GM19452 (cell line): Measurements from ENCODE around the gene LRRC8B.
"Not testable (repeated sequence)": the region's sequence is repeated elsewhere in the genome, so short reads cannot be mapped to it uniquely, and the experiment has no call there.

ENCODE experiments used
- ATAC-seq: cut with Tn5 transposase; IDR thresholded peaks from one replicate; pipeline ENCODE4 v1.9.1; 2021; ENCODE audit not compliant: unreplicated experiment

Gene LRRC8B

GRCh38 chr1:89523572-89524368 is 859 bp upstream of the LRRC8B start:
- ATAC-seq = peak; percentile 29

DNA sequence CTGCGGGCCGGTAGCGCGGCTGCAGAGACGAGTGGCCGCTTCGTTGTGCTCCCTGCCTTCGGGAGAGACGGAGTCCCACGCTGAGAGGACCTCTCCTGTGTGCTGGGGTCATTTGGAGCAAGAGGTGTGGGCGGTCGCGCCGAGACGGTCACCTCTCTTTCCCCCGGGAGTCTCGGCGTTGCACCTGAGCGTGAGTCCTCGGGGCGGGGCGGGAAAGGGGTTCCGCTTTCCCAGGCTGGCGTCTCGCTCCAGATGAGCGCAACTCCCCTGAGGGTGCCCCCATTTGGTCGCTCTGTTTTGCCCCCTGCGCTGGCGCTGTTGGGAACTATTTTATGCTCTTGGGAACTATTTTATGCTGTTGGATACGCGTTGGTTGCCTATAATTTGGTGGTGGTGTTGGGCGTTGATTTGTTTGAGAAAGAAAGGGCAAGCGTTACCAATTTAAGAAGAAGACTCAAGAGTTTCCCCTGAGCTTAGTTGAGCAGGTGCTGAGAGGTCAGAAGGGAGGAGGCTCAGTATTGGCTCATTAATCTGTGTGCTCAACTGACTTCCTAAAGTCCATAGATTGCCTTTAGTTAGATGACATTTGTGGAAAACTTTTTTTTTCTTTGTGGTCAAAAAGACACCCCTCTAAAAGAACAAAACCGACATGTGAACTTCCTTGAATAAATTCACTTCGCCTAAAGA is 683 bp downstream of the LRRC8B start:
- ATAC-seq = peak; percentile 36

DNA sequence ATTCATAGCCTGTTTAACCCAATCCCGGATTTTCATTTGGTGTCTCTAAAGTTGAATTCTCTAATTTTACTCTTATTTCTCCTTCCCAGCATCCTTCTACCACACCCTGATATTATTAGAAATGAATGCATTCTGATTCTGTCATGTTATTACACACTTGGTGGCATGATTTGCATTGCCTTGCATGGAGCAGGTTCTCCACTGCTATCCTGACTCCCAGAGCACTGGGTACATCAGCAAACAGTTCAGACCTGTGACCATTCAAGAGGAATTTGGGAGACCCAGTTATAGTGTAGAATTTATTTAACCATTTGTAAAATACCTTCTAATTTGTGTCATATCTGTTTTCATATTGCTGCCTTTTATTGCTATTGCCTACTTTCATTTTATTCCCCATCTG is 2.6 kb downstream of the LRRC8B start:
- no peak for ATAC-seq

DNA sequence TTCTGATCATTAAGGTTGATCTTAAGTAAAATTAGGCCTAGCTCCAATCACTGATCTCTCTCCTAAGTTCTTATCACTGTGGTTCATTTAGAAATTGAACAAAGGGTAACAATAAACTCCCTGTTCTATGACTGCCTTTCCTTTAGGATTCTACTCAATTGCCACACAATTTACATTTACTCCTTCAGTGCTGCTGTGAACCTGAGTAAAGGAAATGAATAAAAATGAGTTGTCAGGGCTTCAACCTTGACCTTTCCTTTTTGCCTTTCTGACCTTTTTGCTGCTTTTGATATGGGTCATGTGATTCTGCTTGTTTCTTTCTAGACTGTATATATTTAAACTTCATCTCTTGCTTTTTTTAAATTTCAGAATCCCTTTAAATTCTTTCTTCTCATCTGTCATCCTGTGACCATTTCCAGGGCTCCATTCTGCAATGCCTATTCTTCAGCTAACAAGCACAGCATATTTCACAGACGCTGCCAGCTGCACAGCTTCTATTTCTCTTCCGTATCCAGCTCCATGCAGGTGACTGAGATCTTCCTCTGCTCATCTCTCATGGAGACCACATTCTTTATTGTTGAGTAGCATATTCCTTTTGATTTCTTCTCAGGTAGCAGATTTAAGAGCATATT is 3.2 kb downstream of the LRRC8B start:
- no peak for ATAC-seq

DNA sequence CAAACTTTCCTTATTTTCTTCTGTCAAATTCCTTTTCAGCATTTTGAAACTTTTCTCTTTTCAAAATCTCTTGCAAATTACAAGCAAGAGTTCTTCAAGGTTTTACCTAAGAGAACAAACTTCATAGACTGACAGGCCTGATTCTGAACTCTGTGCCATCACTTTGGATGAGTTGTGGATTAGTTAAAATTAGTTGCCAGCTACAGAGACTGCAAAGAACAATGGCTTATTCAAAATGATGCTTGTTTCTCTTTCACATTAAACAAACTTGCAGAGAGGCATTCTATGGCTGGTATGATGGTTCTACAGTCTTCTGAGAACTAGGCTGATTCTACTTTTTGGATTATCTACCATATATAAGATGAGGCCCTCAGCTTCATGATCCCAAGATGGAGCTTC is 3.8 kb downstream of the LRRC8B start:
- no peak for ATAC-seq

DNA sequence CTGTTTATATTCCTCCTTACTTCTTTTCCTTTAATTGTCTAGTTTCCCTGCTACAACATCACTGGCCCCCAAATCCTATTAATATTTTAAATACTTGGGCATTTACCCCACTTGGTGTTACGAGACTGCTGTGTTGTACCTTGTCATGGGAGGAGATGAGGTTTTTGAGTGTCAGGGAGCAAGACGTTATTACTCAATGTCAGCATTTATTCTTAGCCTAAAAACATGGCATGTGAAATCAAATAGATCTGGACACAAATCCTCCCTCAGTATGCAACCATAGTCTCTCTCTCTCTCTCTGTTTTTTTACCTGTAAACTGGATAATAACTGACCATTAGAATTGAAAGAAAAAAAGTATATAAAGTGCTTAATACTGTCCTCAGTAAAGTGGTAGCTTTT is 4.6 kb downstream of the LRRC8B start:
- no peak for ATAC-seq

DNA sequence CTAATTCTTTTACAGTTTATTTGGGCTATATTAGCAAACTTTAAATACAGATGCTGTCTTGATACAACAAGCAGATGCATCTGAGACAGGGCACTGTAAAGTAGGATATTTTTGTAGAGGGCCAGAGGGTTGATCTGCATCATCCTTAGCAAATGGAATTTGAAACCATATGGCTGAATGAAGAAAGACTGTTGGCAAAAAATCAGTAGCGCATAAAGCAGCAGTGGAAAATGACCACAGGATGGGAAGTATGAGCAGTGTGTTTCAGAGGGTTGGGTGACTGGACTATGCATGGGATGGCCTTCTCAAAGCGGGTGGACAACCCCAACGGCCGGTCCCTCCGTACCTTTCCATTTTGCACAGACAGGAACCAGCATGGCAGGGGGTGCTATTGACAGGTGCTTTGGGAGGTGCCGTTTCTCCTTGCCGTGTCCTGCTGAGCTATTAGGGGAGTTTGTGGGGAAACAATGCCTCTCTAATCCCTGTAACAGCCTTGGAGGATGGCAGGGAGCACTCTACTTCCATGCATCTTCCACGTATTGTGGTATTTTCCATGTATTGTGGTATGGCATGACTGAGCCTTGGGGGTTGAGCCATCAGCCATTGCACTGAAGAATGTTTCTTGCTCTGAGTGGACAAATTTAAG is 5.9 kb downstream of the LRRC8B start:
- no peak for ATAC-seq

DNA sequence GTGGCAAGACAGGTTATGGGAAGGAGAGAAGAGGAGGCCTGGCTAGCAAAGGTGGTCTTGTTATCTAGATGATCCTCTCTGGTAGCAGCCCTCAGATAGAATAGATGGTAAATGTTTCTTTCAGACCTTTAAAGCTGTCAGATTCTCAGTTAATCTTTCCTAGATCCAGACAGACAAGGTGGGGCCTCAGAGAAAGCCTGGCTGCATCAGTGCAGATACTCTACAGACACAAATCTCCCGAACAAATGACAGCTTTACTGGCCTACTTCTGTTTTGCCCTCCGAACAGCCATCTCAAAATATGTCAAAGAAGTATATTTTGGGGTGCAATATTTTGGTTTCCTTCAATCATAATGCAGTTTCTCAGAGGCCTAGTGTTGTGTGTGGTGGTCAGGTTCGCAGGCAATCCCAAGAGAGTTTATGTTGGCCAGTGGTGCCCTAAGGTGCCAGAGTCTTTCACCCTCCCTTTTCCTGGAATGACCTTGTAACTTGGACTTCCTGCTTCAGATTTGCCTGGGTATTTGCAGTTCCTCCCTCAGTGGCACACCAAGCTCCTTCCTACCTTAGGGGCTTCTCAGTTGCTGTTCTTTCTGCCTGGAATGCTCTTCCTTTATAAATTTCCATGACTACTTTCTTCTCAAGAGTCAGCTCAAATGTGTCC is 7.0 kb downstream of the LRRC8B start:
- ATAC-seq = no peak

DNA sequence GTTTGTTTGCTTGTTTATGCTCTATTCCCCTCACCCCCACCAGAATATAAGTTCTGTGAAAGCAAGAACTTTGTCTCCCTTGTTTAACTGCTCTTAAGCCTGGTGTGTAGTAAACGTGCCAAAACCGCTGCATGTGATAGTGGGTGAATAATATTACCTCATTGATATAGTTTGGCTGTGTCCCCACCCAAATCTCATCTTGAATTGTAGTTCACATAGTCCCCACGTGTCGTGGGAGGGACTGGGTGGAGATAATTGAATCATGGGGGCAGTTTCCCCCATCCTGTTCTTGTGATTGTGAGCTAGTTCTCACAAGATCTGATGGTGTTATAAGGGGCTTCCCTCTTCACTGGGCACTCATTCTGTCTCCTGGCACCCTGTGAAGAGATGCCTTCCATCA is 7.6 kb downstream of the LRRC8B start:
- ATAC-seq = no peak

- no peak for ATAC-seq
Measured at GRCh38 chr1:89532866-89533265, 8.2 kb downstream of the LRRC8B start.

- no peak for ATAC-seq
Measured at GRCh38 chr1:89535537-89535936, 10.9 kb downstream of the LRRC8B start.

DNA sequence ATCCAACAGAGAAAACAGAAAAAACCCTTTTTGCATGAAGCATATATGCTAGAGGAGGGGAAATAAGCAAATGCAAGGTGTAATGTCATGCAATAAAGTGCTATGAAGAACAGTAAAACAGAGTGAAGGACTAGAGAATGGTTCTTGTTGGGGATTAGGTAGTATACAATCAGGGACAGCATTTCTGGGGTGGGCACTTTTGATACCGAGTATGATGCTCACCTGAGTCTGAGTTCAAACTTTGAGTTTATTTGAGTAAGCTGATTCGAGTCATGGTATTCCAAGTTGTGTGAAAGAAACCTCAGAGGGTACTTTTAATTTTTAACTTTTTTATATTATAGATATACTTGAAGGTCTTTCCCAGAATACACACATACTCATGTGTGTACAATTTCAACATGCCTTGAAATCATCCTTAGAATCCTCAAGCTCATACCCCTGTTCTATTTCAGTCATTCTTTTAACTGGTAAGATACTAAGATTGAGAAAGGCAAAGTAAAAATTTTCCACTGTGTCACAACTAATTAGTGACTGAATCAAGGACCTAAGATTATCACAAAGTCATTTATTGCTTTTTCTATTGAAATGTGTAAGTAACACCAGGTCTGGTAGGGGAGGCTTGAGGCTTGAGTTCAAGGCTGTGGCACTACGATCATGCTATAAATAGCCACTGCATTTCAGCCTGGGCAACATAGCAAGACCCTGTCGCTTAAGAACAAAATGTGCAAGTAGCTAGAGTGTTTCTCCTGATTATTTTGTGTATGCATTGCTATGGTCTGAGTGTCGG is 12.1 kb downstream of the LRRC8B start:
- no peak for ATAC-seq

DNA sequence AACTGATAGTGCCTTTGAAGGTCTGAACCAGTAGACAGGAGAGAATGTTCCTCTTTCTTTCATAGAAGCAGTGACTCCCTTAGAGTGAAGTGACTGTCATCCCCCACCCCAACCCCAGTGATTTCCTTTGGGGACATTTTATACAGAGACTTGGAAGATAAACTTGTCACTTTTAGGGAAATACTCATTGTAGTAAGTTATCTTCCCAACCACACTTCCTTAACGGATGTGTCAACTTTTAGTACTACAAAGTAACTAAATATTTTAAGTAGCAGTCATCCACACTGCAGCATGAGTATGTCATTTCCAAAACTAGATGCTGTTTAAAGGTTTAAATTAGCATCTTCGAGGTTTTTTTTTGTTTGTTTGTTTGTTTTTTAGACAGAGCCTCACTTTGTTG is 13.7 kb downstream of the LRRC8B start:
- ATAC-seq = no peak

DNA sequence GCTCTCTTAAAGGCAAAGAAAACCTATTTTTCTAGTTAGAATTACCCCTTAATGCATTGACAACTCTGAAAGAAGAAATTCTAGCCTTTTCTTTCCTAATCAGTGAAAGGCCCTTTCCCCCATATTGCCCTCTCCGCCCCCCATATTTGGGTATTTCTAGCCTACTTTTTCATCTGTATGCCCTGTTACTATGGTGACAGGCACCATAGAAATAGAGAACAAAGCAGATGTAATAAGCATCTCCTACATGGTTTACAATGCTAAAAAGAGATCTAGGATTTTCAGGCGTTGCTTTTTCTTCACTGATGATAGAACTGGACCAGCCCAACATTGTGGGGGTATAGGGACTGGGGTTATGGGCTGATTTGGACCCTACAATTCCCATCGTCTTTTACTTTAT is 14.5 kb downstream of the LRRC8B start:
- no peak for ATAC-seq

- no peak for ATAC-seq
Measured at GRCh38 chr1:89540406-89540970, 15.9 kb downstream of the LRRC8B start.

- no peak for ATAC-seq
Measured at GRCh38 chr1:89542345-89542744, 17.7 kb downstream of the LRRC8B start.

DNA sequence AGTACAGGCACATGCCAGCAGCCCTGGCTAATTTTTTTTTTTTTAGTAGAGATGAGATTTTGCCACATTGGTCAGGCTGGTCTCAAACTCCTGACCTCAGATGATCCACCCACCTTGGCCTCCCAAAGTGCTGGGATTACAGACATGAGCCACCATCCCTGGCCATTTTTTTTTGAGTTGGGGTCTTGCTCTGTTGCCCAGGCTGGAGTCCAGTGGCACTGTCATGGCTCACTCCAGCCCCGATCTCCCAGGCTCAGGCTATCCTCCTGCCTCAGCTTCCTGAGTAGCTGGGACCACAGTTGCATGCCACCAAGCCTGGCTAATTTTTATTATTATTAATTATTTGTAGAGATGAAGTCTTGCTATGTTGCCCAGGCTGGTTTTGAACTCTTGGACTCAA is 19.0 kb downstream of the LRRC8B start:
- not testable (repeated sequence) for ATAC-seq

GRCh38 chr1:89545264-89546038 is 20.8 kb downstream of the LRRC8B start:
- no peak for ATAC-seq
